GM18507 (cell line): ENCODE data around the gene CORO2A.

Experiments used
- DNase-seq: peaks from one replicate; pipeline ENCODE4 v3.0.0; 2011; ENCODE audit warnings: low read depth; ENCODE audit not compliant: insufficient read length; ENCODE audit errors: extremely low spot score
- FAIRE-seq: peaks from 2 replicates; lab custom pipeline; 2011; peaks lifted over from hg19 to GRCh38; lab: Jason Lieb, UNC

The CORO2A gene

GRCh38 chr9:98220911-98221310, 28.5 kb upstream of the CORO2A start:
- no peak for FAIRE-seq
- no peak for DNase-seq

GRCh38 chr9:98219794-98220370, 27.4 kb upstream of the CORO2A start:
- FAIRE-seq = no peak
- no peak for DNase-seq

- no peak for FAIRE-seq
- no peak for DNase-seq
Observed at GRCh38 chr9:98219364-98219716, 26.9 kb upstream of the CORO2A start.

GRCh38 chr9:98218562-98219363, 26.3 kb upstream of the CORO2A start:
- no peak for DNase-seq
- no peak for FAIRE-seq

DNA sequence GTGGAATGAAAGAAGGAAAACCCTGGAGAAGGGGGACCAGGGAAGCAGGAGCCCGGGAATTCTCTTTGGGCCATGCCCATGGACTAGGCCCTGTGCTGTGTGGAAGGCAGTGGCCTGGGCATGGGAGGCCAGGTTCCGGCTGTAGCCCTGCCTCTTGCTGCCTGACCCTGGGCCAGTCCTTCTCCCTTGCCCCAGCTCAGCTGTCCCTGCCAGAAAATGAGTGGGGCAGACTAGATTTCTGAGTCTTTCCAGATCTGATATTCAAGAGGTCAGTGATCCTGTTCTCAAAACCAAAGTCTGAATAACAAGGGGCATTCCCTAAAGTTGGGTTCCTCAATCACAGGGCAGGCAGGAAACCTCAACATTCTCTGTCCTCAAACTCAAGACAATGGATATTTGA, 24.8 kb upstream of the CORO2A start:
- FAIRE-seq (no peak), DNase-seq (no peak)

DNA sequence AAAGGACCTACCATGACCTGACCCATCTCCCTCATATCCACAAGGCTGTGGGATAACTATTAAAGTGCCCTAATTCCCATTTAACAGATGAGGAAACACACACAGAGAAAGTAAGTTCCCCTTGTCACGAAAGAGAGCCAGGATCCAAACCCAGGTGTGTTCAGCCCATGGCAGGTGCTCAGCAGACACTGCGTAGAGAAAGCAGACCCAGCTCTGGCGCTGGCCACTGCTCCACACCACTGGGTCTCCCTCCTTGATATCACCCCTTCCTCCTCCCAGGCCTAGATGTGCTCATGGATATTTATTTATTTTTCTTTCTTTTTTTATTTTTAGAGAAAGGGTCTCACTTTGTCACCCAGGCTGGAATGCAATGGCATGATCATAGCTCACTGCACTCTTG, 24.0 kb upstream of the CORO2A start:
- FAIRE-seq = no peak

GRCh38 chr9:98215821-98216220, 23.4 kb upstream of the CORO2A start:
- DNase-seq (no peak), FAIRE-seq (no peak)

More for the DNA sequence above, 24.0 kb upstream of the CORO2A start:
- no peak for DNase-seq

DNA sequence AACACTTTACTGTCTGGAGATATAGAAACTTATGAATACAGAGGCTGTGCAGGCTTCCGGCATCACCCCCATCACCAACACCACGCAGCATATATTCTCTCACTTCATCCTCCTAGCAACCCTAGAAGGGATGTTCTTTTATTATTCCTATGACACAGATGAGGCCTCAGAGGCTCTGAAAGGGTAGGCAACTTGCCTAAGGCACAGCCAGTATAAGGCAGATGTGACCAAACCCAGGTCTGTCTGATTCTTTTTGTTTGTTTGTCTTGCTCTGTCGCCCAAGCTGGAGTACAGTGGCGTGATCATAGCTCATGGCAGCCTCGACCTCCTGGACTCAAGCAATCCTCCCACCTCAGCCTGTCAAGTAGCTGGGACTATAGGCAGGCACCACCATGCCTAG, 22.8 kb upstream of the CORO2A start:
- FAIRE-seq (no peak), DNase-seq (no peak)

DNA sequence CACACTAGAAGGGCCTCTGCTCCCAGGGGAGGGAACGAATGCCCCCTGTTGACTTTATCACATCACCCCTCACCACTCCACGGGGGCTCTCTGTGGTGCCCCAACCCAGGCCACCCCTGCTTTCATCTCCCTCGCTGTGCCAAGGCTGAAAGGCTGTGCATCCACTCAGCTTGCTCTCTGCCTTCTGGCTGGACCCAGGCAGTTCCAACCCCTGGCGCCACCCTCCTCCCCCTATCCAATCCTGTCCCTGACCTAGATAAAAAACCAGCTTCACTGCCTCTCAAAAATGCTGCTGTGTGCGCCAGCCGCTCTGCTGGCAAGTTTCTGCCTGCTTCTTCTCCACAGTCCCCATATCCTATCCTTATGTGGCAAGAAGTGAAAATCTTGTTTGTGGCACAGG, 22.4 kb upstream of the CORO2A start:
- no peak for FAIRE-seq
- no peak for DNase-seq

DNA sequence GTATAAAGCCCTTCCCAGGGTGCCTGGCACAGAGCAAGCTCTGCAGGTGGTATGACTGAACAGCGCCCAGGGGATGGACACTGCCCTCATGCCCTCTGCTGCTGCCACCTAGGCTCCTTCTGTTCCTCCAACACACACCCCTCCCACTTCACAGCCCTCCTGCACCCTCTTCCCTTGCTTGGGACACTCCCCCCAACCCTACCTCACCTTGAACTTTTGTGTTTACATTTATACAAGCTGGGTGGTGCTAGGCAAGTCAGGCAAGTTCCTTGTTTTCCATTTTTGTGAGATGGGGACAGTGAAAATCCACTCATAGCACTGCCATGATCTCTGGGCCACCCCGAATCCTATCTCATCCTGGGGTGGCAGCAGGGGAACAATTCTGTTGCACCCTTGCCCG, 18.8 kb upstream of the CORO2A start:
- no peak for DNase-seq
- no peak for FAIRE-seq

DNA sequence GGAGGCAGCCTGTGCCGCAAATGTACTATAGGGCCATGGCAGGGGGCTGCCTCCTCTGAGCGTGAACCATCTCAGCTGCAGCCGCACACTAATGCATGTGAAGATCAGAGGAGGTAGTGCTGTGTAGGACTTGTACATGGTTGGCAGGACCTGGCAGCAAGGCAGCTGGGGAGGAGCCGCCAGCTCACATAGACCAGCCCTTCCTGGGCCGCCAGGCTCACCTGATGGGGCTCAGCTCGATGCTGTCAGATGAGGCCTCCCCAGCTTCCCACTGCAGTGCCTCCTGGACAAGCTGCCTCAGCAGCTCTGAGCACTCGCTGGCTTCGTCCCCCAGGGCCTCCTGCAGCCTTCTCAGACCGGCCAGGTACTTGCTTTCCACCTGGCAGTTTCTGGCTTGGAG, 18.0 kb upstream of the CORO2A start:
- no peak for DNase-seq
- FAIRE-seq = no peak

GRCh38 chr9:98209530-98209929, 17.1 kb upstream of the CORO2A start:
- FAIRE-seq (no peak), DNase-seq (no peak)

- FAIRE-seq = no peak
- no peak for DNase-seq
Observed at GRCh38 chr9:98208635-98209034, 16.2 kb upstream of the CORO2A start.

DNA sequence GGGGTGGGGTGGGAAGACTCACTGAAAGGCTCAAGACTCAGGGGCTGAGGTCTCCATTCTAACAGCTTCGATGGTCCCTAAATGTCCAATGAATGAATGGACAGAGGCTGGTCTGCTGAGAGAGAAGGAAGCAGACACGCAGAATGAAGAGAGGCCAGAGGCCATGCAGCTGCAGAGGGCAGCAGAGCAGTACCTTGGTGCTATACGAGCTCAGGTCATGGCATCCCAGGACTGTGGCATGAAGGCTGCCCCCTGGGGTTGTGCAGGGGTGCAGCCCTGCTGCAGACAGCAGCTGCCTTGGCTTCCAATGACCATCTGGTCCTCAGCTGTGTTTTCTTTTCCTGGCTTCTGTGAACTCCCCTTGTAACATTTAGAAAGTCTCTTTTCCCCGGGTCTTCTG, 15.2 kb upstream of the CORO2A start:
- FAIRE-seq (no peak), DNase-seq (no peak)

GRCh38 chr9:98206754-98207153, 14.3 kb upstream of the CORO2A start:
- DNase-seq (no peak), FAIRE-seq (no peak)

GRCh38 chr9:98204692-98205091, 12.3 kb upstream of the CORO2A start:
- DNase-seq = no peak
- FAIRE-seq = no peak

GRCh38 chr9:98203153-98203552, 10.7 kb upstream of the CORO2A start:
- no peak for FAIRE-seq
- no peak for DNase-seq

DNA sequence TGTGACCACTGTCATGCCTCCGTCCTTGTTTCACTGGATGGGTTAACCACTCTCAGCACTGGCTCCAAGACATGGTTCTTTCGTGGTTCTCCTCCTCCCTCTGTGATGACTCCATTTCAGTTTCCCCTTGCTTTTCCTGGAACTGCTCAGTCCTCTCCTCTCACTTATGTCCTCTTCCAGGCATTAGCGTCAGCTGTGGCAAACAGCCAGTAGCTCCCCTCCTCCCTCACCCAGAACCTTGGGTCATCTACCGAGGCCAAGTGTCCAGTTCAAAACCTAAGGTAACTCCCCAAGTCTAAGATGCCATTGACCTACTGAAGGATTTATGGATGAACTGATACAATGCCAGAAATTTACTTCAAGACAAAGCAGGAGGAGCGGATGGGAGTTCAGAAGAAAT, 9.8 kb upstream of the CORO2A start:
- FAIRE-seq = no peak
- DNase-seq = no peak

DNA sequence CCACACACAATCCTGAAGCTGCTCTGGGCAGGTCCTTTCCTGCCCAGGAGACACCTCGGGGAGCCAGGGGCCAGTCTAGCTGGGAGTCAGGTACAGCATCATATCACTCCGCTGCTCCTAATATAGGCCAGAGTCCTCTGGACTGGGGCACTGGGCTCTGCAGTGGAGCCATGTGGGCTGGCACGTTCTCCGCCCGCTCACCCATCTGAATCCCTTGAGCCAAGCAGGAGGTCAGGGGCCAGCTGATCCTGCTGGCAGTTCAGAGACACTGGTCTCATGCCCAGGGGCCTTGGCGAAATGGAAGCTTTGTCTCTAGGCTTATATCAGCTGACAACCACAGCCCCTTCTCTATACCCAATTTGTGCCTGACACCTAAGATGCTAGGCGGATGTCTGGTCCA, 9.3 kb upstream of the CORO2A start:
- DNase-seq (no peak), FAIRE-seq (no peak)

- peak; percentile 77 for FAIRE-seq
Observed at GRCh38 chr9:98201102-98201501, 8.7 kb upstream of the CORO2A start.

GRCh38 chr9:98199388-98200033, 7.1 kb upstream of the CORO2A start:
- DNase-seq = no peak
- FAIRE-seq = no peak

More at GRCh38 chr9:98201102-98201501, 8.7 kb upstream of the CORO2A start:
- no peak for DNase-seq
